Measurements from ENCODE around the gene GPC5. TPM values are rescaled to one million over a fixed set of nuclear protein-coding genes. Genes with fewer than 3 reads are reported as not detected.

GPC5 gene
- total RNA-seq, 4 donors from 2014 or later = not detected

DNA sequence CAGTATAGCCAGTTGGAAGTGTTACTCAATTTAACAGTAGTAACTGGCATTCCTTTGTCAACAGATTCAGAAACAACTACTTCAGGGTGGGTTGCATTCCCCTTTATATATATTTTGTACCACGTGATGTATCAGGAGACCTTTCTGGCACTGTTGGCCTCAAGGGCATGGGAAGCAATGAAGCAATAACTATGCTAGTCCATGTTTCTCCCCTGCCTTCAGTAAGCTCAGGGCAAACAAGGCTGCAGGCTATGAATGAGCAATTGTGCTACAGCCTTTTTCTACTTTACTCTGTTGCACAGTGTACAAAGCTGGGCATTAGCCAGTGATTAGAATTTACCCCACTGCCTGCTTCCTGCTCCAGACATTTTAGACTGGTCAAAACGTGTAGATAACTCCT, 348.8 kb downstream of the GPC5 start:
- no peaks in the 10 kb centered on the region for H3K9me3 ChIP-seq
- DNase-seq (no peak), ATAC-seq (no peak)
- H3K36me3 ChIP-seq = no peaks in the 10 kb centered on the region
- in situ Hi-C loops (cut with MboI; ENCODE audit: low sequenced_read_pairs in 4 of 4) (no loop called here), intact Hi-C loops (cut with DNase I; ENCODE audit: low total_unique reads) (no loop called here)
- TF ChIP-seq, protein P1, sequence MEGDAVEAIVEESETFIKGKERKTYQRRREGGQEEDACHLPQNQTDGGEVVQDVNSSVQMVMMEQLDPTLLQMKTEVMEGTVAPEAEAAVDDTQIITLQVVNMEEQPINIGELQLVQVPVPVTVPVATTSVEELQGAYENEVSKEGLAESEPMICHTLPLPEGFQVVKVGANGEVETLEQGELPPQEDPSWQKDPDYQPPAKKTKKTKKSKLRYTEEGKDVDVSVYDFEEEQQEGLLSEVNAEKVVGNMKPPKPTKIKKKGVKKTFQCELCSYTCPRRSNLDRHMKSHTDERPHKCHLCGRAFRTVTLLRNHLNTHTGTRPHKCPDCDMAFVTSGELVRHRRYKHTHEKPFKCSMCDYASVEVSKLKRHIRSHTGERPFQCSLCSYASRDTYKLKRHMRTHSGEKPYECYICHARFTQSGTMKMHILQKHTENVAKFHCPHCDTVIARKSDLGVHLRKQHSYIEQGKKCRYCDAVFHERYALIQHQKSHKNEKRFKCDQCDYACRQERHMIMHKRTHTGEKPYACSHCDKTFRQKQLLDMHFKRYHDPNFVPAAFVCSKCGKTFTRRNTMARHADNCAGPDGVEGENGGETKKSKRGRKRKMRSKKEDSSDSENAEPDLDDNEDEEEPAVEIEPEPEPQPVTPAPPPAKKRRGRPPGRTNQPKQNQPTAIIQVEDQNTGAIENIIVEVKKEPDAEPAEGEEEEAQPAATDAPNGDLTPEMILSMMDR (IDR thresholded peaks at IDR 0.05 in 4 of 5, conservative IDR thresholded peaks at IDR 0.05 in 1 of 5) = no peak
- TF ChIP-seq POLR2A (IDR thresholded peaks at IDR 0.05) = no peak
- H3K4me3 ChIP-seq = no peak overlapping the region
- H3K27me3 ChIP-seq = no peaks in the 10 kb centered on the region
- no peak overlapping the region for H3K27ac ChIP-seq
- no peaks in the 10 kb centered on the region for H3K4me1 ChIP-seq

DNA sequence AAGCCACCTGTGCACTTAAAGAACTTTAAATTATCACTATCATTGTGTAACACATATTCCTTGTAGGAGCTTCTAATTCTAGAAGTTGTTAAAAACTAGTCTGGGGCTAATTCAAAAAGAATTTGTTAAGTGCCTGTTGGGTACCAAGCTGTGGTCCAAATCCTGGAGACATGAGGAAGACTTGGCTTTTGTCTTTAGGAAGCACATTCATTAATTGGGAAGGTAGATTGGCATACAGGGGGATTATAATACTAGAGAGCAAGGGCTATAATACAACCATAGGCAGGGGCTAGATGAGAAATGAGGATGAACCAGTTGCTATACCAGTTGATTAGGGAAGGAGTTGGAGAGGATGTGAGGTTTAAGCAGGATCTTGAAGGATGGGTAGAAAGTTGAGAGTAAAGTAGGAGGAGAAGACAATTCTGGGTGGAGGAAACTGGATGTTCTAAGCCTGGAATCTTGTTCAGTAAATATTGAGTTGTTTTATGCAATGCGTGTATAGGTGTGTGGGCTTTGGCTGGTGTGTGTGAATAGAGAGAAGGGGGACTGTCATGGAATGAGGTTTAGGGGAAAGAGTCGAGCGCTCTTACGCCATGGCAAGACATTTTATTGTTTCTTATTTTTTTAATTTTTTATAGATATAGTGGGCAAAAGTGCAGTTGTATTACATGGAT, 350.1 kb downstream of the GPC5 start:
- Histone ChIP-seq H3K9me3 (no peaks in the 10 kb centered on the region), H3K4me3 (no peak overlapping the region), H3K36me3 (no peaks in the 10 kb centered on the region), H3K4me1 (no peaks in the 10 kb centered on the region), H3K27me3 (no peaks in the 10 kb centered on the region), H3K27ac (no peak overlapping the region)
- intact Hi-C loops (cut with DNase I; ENCODE audit: low total_unique reads) (no loop called here), in situ Hi-C loops (cut with MboI; ENCODE audit: low sequenced_read_pairs in 4 of 4) (no loop called here)
- no peak for TF ChIP-seq POLR2A (IDR thresholded peaks at IDR 0.05)
- TF ChIP-seq, protein P1 (IDR thresholded peaks at IDR 0.05 in 4 of 5, conservative IDR thresholded peaks at IDR 0.05 in 1 of 5) = no peak
- ATAC-seq (no peak), DNase-seq (no peak)

DNA sequence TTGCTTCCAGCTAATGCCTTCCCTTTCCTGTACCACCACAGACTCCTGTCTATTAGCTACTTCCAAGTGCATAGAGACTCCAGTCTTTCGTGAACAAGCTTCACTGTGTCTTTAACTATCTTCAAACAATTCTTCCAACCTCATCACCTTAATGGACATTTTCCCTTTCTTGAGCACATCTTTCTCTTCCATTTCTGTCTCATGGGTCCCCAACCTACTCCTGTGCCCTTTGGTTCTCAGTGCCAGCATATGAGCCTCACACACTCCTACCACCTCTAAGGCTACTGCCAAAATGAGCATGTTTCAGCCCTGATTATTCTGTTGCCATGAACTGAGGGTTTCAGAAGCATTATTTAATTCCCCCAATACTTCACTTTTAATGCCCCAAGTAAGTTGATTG, 360.3 kb downstream of the GPC5 start:
- in situ Hi-C loops (cut with MboI; ENCODE audit: low sequenced_read_pairs in 4 of 4) (no loop called here), intact Hi-C loops (cut with DNase I; ENCODE audit: low total_unique reads) (no loop called here)
- no peak overlapping the region for H3K27ac ChIP-seq
- H3K27me3 ChIP-seq = no peaks in the 10 kb centered on the region
- TF ChIP-seq, protein P1 (IDR thresholded peaks at IDR 0.05 in 4 of 5, conservative IDR thresholded peaks at IDR 0.05 in 1 of 5) = no peak
- TF ChIP-seq POLR2A (IDR thresholded peaks at IDR 0.05) = no peak
- H3K4me3 ChIP-seq = no peak overlapping the region
- ATAC-seq (no peak), DNase-seq (no peak)
- H3K36me3 ChIP-seq = no peaks in the 10 kb centered on the region
- H3K4me1 ChIP-seq = no peaks in the 10 kb centered on the region
- no peaks in the 10 kb centered on the region for H3K9me3 ChIP-seq

DNA sequence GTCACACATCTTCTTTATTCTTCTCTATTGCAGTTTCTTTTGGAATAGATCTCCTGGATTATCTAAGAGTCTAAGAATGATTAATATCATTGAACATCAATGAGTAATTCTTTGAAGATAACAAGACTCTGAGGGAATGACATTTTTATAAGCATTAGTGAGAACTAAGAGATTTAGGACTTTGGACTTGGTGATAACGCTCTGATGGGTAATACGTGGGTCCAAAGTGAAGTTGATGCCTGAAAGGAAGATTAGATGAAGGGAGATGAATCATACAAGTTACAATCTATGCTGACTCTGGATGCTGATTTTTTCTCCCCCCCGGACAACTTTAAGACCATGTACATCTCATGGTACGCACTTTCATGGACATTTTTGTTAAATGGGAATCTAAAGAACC, 364.5 kb downstream of the GPC5 start:
- TF ChIP-seq, protein P1 (IDR thresholded peaks at IDR 0.05 in 4 of 5, conservative IDR thresholded peaks at IDR 0.05 in 1 of 5) = no peak
- no peak for TF ChIP-seq POLR2A (IDR thresholded peaks at IDR 0.05)
- DNase-seq = no peak
- no peaks in the 10 kb centered on the region for H3K36me3 ChIP-seq
- intact Hi-C loops (cut with DNase I; ENCODE audit: low total_unique reads) (no loop called here), in situ Hi-C loops (cut with MboI; ENCODE audit: low sequenced_read_pairs in 4 of 4) (no loop called here)
- H3K27ac ChIP-seq = no peak overlapping the region
- H3K27me3 ChIP-seq = no peaks in the 10 kb centered on the region
- no peak overlapping the region for H3K4me3 ChIP-seq
- H3K4me1 ChIP-seq = no peaks in the 10 kb centered on the region
- H3K9me3 ChIP-seq = no peaks in the 10 kb centered on the region
- no peak for ATAC-seq

DNA sequence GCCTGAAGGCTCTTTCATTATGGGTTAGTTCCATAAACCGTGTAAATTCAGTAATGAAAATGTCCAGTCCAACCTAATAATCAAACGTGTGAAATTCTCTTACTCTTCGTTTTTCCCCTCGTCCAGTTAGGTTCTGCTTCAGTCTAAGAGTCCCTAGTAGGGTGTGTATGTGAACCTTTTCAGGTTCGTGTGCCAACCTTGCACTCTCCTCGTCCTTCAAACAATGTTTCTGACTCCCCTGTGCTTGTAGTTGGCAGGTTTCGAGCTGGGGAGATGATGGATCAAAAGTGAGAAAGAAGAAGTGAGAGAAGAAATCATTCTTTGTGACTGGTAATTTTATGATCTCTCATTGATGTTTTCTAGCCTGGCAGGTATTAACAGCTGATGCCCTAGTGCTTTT, 366.1 kb downstream of the GPC5 start:
- H3K4me3 ChIP-seq = no peak overlapping the region
- ATAC-seq = no peak
- H3K27ac ChIP-seq = no peak overlapping the region
- intact Hi-C loops (cut with DNase I; ENCODE audit: low total_unique reads) = no loop called here
- TF ChIP-seq, protein P1 (IDR thresholded peaks at IDR 0.05 in 4 of 5, conservative IDR thresholded peaks at IDR 0.05 in 1 of 5) = no peak
- TF ChIP-seq POLR2A (IDR thresholded peaks at IDR 0.05) = no peak
- H3K27me3 ChIP-seq = no peaks in the 10 kb centered on the region
- no peaks in the 10 kb centered on the region for H3K4me1 ChIP-seq
- in situ Hi-C loops (cut with MboI; ENCODE audit: low sequenced_read_pairs in 4 of 4) = no loop called here
- H3K9me3 ChIP-seq = no peaks in the 10 kb centered on the region
- no peaks in the 10 kb centered on the region for H3K36me3 ChIP-seq
- DNase-seq = no peak

All from gastrocnemius medialis (tissue), 4 donors.